ENCODE results near the gene TRIM54.
"Not testable (repeated sequence)": the region's sequence is repeated elsewhere in the genome, so short reads cannot be mapped to it uniquely, and the experiment has no call there.

The TRIM54 gene

DNA sequence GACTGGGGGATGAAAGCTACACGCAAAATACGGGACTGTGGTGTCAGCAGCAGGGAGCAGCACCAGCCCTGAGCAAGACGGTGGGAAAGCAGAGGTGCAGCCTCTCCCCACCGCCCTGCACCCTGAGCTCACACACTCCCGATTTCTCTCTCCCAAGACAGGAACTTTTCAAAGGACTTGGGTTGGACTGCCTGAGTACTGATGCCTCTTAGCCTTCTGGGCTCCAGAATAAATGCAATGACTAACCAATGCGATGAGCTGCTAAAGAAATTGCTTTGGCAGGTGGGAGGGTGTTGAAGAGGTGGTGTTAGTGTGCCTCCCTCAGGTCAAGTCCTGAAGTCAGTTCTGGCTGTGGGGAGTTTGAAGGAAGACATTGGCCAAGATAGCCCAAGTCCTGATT is 9.6 kb downstream of the TRIM54 start:
- in situ Hi-C loops (cut with MboI; ENCODE audit: low sequenced_read_pairs, unreplicated experiment), result loop anchor here (25.0 kb wide), 1 partner anchor 330 kb away; the partner anchor contains the start of gene MAPRE3
- no peak for DNase-seq (ENCODE audit: low spot score)
- TF ChIP-seq CTCF (IDR thresholded peaks at IDR 0.05; ENCODE audit: borderline replicate concordance, control extremely low read depth, extremely low read depth, insufficient read depth, missing control alignments), result no peak

DNA sequence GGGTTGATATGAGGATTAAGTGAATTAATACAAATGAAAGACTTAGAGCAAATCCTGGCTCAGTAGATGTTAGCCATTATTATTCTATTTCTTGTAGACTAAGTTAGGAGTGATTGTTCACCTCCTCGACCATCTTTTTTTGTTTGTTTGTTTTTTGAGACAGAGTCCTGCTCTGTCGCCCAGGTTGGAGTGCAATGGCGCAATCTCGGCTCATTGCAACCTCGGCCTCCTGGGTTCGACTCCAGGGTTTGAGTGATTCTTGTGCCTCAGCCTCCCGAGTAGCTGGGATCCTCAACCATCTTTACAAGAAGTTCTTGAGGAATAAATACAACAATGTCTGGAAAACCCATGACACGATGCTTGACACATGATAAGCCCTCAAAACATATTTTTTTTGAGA is 12.7 kb downstream of the TRIM54 start:
- no peak for DNase-seq (ENCODE audit: low spot score)
- in situ Hi-C loops (cut with MboI; ENCODE audit: low sequenced_read_pairs, unreplicated experiment), result loop anchor here (25.0 kb wide), 1 partner anchor 333 kb away; the partner anchor contains the start of gene MAPRE3
- no peak for TF ChIP-seq CTCF (IDR thresholded peaks at IDR 0.05; ENCODE audit: borderline replicate concordance, control extremely low read depth, extremely low read depth, insufficient read depth, missing control alignments)

GRCh38 chr2:27296481-27296880 is 14.3 kb downstream of the TRIM54 start:
- DNase-seq (ENCODE audit: low spot score), result no peak
- TF ChIP-seq CTCF (IDR thresholded peaks at IDR 0.05; ENCODE audit: borderline replicate concordance, control extremely low read depth, extremely low read depth, insufficient read depth, missing control alignments), result no peak
- in situ Hi-C loops (cut with MboI; ENCODE audit: low sequenced_read_pairs, unreplicated experiment), result loop anchor here (25.0 kb wide), 1 partner anchor 334 kb away; the partner anchor contains the start of gene MAPRE3

- TF ChIP-seq CTCF (IDR thresholded peaks at IDR 0.05; ENCODE audit: borderline replicate concordance, control extremely low read depth, extremely low read depth, insufficient read depth, missing control alignments), result no peak
- DNase-seq (ENCODE audit: low spot score), result no peak
- in situ Hi-C loops (cut with MboI; ENCODE audit: low sequenced_read_pairs, unreplicated experiment), result loop anchor here (25.0 kb wide), 1 partner anchor 335 kb away; the partner anchor contains the start of gene MAPRE3
Observed at GRCh38 chr2:27297195-27297594, 15.0 kb downstream of the TRIM54 start.

DNA sequence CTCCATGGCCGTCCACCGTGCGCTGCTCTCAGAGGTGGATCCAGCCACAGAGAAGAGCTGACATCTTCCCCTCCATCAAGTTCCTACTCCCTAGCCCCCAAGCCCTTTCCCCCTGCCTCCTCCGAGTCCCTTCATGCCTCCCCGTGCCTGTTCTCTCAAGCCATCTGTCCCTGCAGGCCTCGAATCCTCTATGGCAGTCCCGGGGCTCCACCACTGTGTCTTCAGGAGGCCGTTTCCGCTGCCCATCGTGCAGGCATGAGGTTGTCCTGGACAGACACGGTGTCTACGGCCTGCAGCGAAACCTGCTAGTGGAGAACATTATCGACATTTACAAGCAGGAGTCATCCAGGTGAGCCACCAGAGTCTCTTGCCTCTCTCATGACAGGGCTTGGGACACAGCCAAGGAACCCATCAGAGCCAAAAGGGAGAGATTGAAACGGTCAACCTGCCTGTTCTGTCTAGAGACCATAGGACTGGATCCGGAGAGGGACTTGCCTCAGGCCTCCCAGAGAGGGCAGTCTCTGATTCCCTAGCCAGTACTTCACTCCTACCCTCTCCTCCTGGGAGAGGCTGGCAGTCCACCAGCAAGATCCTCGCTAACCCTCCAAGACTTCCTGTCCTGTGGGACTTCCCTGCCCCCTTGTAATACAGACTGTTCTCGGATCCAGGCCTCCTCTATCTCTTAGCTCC is 16.3 kb downstream of the TRIM54 start:
- TF ChIP-seq CTCF (IDR thresholded peaks at IDR 0.05; ENCODE audit: borderline replicate concordance, control extremely low read depth, extremely low read depth, insufficient read depth, missing control alignments), result no peak

GRCh38 chr2:27300606-27301005 is 18.4 kb downstream of the TRIM54 start:
- in situ Hi-C loops (cut with MboI; ENCODE audit: low sequenced_read_pairs, unreplicated experiment); DNase-seq (ENCODE audit: low spot score): not testable (repeated sequence)

More for the DNA sequence above, 16.3 kb downstream of the TRIM54 start:
- in situ Hi-C loops (cut with MboI; ENCODE audit: low sequenced_read_pairs, unreplicated experiment), result loop anchor here (25.0 kb wide), 1 partner anchor 336 kb away; the partner anchor contains the start of gene MAPRE3
- no peak for DNase-seq (ENCODE audit: low spot score)
